Ascending aorta (tissue), 2 donors: ENCODE data around the gene KCNG1. TPM values are rescaled to one million over a fixed set of nuclear protein-coding genes. Genes with fewer than 3 reads are reported as not detected.
"Not testable (repeated sequence)": the region's sequence is repeated elsewhere in the genome, so short reads cannot be mapped to it uniquely, and the experiment has no call there.

ENCODE experiments used
- DNase-seq, 2 donors: peaks; one replicate each; pipeline ENCODE4 v3.0.0-alpha.2; 2019; ENCODE audit warnings: low spot score in 2 of 2
- H3K27ac ChIP-seq, 2 donors: fragments of 200-600 bp; sonication (generic); one replicate each; pipeline ENCODE4 v1.5.1; 2016 to 2017; ENCODE audit warnings: mild to moderate bottlenecking in 1 of 2
- H3K27me3 ChIP-seq: fragments of 200-600 bp; sonication (generic); one replicate; pipeline ENCODE4 v1.5.1; 2017
- H3K36me3 ChIP-seq, 2 donors: fragments of 200-600 bp; sonication (generic); one replicate each; pipeline ENCODE4 v1.5.1; 2016
- H3K4me1 ChIP-seq, 2 donors: fragments of 200-600 bp; sonication (generic); one replicate each; pipeline ENCODE4 v1.5.1; 2016 to 2017; ENCODE audit warnings: mild to moderate bottlenecking in 1 of 2
- H3K4me3 ChIP-seq, 2 donors: fragments of 200-600 bp; sonication (generic); one replicate each; pipeline ENCODE4 v1.5.1; 2016 to 2017; ENCODE audit warnings: mild to moderate bottlenecking in 1 of 2
- H3K9me3 ChIP-seq, 2 donors: fragments of 200-600 bp; sonication (generic); one replicate each; pipeline ENCODE4 v1.5.1; 2016
- CTCF ChIP-seq, 3 experiments: fragments of 200-600 bp in 2 of 3; fragments of 450-650 bp in 1 of 3; sonication (generic) in 2 of 3; IDR thresholded peaks; one replicate each; pipeline ENCODE4 v1.5.1; 2016 to 2019; ENCODE audit warnings: antibody characterized with exemption in 3 of 3, mild to moderate bottlenecking in 1 of 3, moderate library complexity in 1 of 3
- intact Hi-C: fragments of 100-400 bp; cut with DNase I; formaldehyde crosslinking; loops from one replicate; pipeline ENCODE4 v1.15.1; 2023
- total RNA-seq: library from RNA; depleted of rRNA; stranded (reverse); fragments of >200 nt; gene quantifications from one replicate; pipeline ENCODE4 v1.1.0, GENCODE V29; 2016

KCNG1 gene
- total RNA-seq, 1 donor from 2014 or later = 6.6 TPM

- H3K4me3 ChIP-seq = no peak overlapping the region
- intact Hi-C loops = no loop called here
- no peaks in the 10 kb centered on the region for H3K9me3 ChIP-seq
- H3K27ac ChIP-seq = no peak overlapping the region
- H3K36me3 ChIP-seq = no peaks in the 10 kb centered on the region
- no peak for DNase-seq
- H3K4me1 ChIP-seq = no peaks in the 10 kb centered on the region
- TF ChIP-seq CTCF (IDR thresholded peaks at IDR 0.05) = no peak
- no peaks in the 10 kb centered on the region for H3K27me3 ChIP-seq
These were observed 27.7 kb upstream of the KCNG1 start for GRCh38 chr20:51050531-51051075.

GRCh38 chr20:51046021-51046985 lies 23.4 kb upstream of the KCNG1 start:
- Histone ChIP-seq H3K27me3 (no peaks in the 10 kb centered on the region), H3K4me3 (no peak overlapping the region), H3K4me1 (no peaks in the 10 kb centered on the region), H3K9me3 (no peaks in the 10 kb centered on the region), H3K27ac (no peak overlapping the region), H3K36me3 (no peaks in the 10 kb centered on the region)
- no peak for TF ChIP-seq CTCF (IDR thresholded peaks at IDR 0.05)
- intact Hi-C loops = no loop called here
- DNase-seq = no peak

GRCh38 chr20:51045492-51045891 lies 22.6 kb upstream of the KCNG1 start:
- H3K27ac ChIP-seq, intact Hi-C loops, DNase-seq: not testable (repeated sequence)

GRCh38 chr20:51044796-51045195 lies 21.9 kb upstream of the KCNG1 start:
- H3K27me3 ChIP-seq = no peaks in the 10 kb centered on the region
- intact Hi-C loops = no loop called here
- no peak for DNase-seq
- no peak overlapping the region for H3K4me3 ChIP-seq
- no peaks in the 10 kb centered on the region for H3K9me3 ChIP-seq
- no peak for TF ChIP-seq CTCF (IDR thresholded peaks at IDR 0.05)
- no peak overlapping the region for H3K27ac ChIP-seq
- H3K36me3 ChIP-seq = no peaks in the 10 kb centered on the region
- no peaks in the 10 kb centered on the region for H3K4me1 ChIP-seq

More at GRCh38 chr20:51045492-51045891, 22.6 kb upstream of the KCNG1 start:
- H3K4me3 ChIP-seq, H3K4me1 ChIP-seq, H3K9me3 ChIP-seq, H3K27me3 ChIP-seq, H3K36me3 ChIP-seq: not testable (repeated sequence)

- no peak overlapping the region for H3K27ac ChIP-seq
- intact Hi-C loops = no loop called here
- no peaks in the 10 kb centered on the region for H3K27me3 ChIP-seq
- H3K4me1 ChIP-seq = no peaks in the 10 kb centered on the region
- no peak for TF ChIP-seq CTCF (IDR thresholded peaks at IDR 0.05)
- no peaks in the 10 kb centered on the region for H3K36me3 ChIP-seq
- no peak overlapping the region for H3K4me3 ChIP-seq
- no peak for DNase-seq
- no peaks in the 10 kb centered on the region for H3K9me3 ChIP-seq
These were observed 20.9 kb upstream of the KCNG1 start for GRCh38 chr20:51043811-51044210.

- Histone ChIP-seq H3K36me3 (no peaks in the 10 kb centered on the region), H3K9me3 (no peaks in the 10 kb centered on the region), H3K4me3 (no peak overlapping the region), H3K27me3 (no peaks in the 10 kb centered on the region), H3K4me1 (no peaks in the 10 kb centered on the region), H3K27ac (no peak overlapping the region)
- no peak for DNase-seq
- intact Hi-C loops = no loop called here
- no peak for TF ChIP-seq CTCF (IDR thresholded peaks at IDR 0.05)
These were observed 19.8 kb upstream of the KCNG1 start for GRCh38 chr20:51042657-51043247.
